Endodermal cell (in vitro differentiated cells): ENCODE data around the gene NRXN2. TPM values are rescaled to one million over a fixed set of nuclear protein-coding genes. Genes with fewer than 3 reads are reported as not detected.

Experiments used
- DNase-seq: peaks from one replicate; pipeline ENCODE4 v3.0.0-alpha.2; 2017
- H3K27ac ChIP-seq: 2 replicates; pipeline ENCODE4 v1.5.1; 2013; ENCODE audit warnings: mild to moderate bottlenecking, low read depth, low read length, moderate library complexity
- H3K27me3 ChIP-seq: 2 replicates; pipeline ENCODE4 v1.6.1; 2013; ENCODE audit warnings: mild to moderate bottlenecking, low read length, moderate library complexity; ENCODE audit not compliant: insufficient read depth, control insufficient read depth, poor library complexity, severe bottlenecking
- H3K36me3 ChIP-seq: 2 replicates; pipeline ENCODE4 v1.7.0; 2013; ENCODE audit warnings: mild to moderate bottlenecking, low read length, moderate library complexity; ENCODE audit not compliant: control insufficient read depth, insufficient read depth
- H3K4me1 ChIP-seq: one replicate; pipeline ENCODE4 v1.7.0; 2013; ENCODE audit warnings: low read length; ENCODE audit not compliant: control insufficient read depth, insufficient read depth
- H3K4me3 ChIP-seq: 2 replicates; pipeline ENCODE4 v1.5.1; 2013; ENCODE audit warnings: mild to moderate bottlenecking, low read length, moderate library complexity
- H3K9ac ChIP-seq: 2 replicates; pipeline ENCODE4 v1.6.1; 2013; ENCODE audit warnings: mild to moderate bottlenecking, low read length, moderate library complexity; ENCODE audit not compliant: poor library complexity, severe bottlenecking; ENCODE audit errors: extremely low read depth
- H3K9me3 ChIP-seq: 2 replicates; pipeline ENCODE4 v1.6.1; 2013; ENCODE audit warnings: mild to moderate bottlenecking, low read length, moderate library complexity; ENCODE audit not compliant: control insufficient read depth
- H3K27ac Mint-ChIP-seq: 2 replicates; pipeline ENCODE4 v1.8.0; 2020; ENCODE audit warnings: mixed read lengths
- H3K27me3 Mint-ChIP-seq: 2 replicates; pipeline ENCODE4 v1.8.0; 2021; ENCODE audit warnings: mild to moderate bottlenecking, mixed read lengths; ENCODE audit not compliant: insufficient read depth
- H3K36me3 Mint-ChIP-seq: 2 replicates; pipeline ENCODE4 v1.8.0; 2020; ENCODE audit warnings: low read depth, mixed read lengths
- H3K4me1 Mint-ChIP-seq: 2 replicates; pipeline ENCODE4 v1.8.0; 2020; ENCODE audit warnings: mixed read lengths
- H3K4me3 Mint-ChIP-seq: 2 replicates; pipeline ENCODE4 v1.8.0; 2020; ENCODE audit warnings: mild to moderate bottlenecking, moderate library complexity, mixed read lengths
- H3K9me3 Mint-ChIP-seq: 2 replicates; pipeline ENCODE4 v1.8.0; 2020; ENCODE audit warnings: mild to moderate bottlenecking, mixed read lengths
- CTCF ChIP-seq: fragments of 200-600 bp; sonication (generic); conservative IDR thresholded peaks from 2 replicates; pipeline ENCODE4 v1.5.0; 2021; ENCODE audit warnings: antibody characterized with exemption, mild to moderate bottlenecking
- WGBS, 2 experiments: methylation state at CpG; one replicate each; pipeline versions ENCODE4 v1.1.5 to v1.1.7; 2013; ENCODE audit warnings: missing lambda C conversion rate in 2 of 2, mixed read lengths in 1 of 2; ENCODE audit not compliant: insufficient coverage in 1 of 2, insufficient read length in 1 of 2; 5-methylcytosine and 5-hydroxymethylcytosine counted together
- total RNA-seq, 2 donors: library from RNA; stranded (reverse); fragmentation: NEBNext Ultra II Directional in 1 of 2; extraction: Animal tissue kit (Norgen Biotek cat#: 25700) in 1 of 2; gene quantifications; 2 replicates in 1 of 2; 3 replicates in 1 of 2; pipeline ENCODE4 v1.2.1, GENCODE V29; 2021

The NRXN2 gene
- total RNA-seq, 2 donors from 2014 or later: 1.00 to 1.5 TPM

GRCh38 chr11:64744544-64745188 lies 21.7 kb upstream of the NRXN2 start:
- no peaks in the 10 kb centered on the region for H3K9me3 Mint-ChIP-seq
- H3K27ac ChIP-seq: no peak overlapping the region
- no peak for DNase-seq
- TF ChIP-seq CTCF: no peak
- H3K27me3 Mint-ChIP-seq: peaks cover 74% of the 10 kb centered on the region
- H3K4me1 ChIP-seq: peaks cover 4% of the 10 kb centered on the region
- no peaks in the 10 kb centered on the region for H3K36me3 ChIP-seq
- WGBS, 2 experiments: 0 to 1% methylated on average over 16 to 71 of the region's 89 CpGs
- no peaks in the 10 kb centered on the region for H3K36me3 Mint-ChIP-seq
- H3K9me3 ChIP-seq: no peaks in the 10 kb centered on the region
- peaks cover 11% of the 10 kb centered on the region for H3K4me1 Mint-ChIP-seq
- H3K4me3 ChIP-seq: peak overlapping the region; percentile 45
- H3K27me3 ChIP-seq: peaks cover 77% of the 10 kb centered on the region
- no peak overlapping the region for H3K9ac ChIP-seq
- no peak overlapping the region for H3K27ac Mint-ChIP-seq
- peak overlapping the region; percentile 55 for H3K4me3 Mint-ChIP-seq

GRCh38 chr11:64743591-64744543 lies 20.9 kb upstream of the NRXN2 start, which contains the start of gene RASGRP2:
TSS of gene RASGRP2 (minus strand) at chr11:64744142. CDS start at chr11:64742866, 1,276 bp downstream.
- peak; percentile 79 for TF ChIP-seq CTCF
- peak within 1 kb of the TSS; percentile 45 for H3K4me3 ChIP-seq
- H3K27ac ChIP-seq: no peak within 1 kb of the TSS
- H3K27me3 Mint-ChIP-seq: peaks cover 80% of the 10 kb centered on the region
- peaks cover 15% of the 10 kb centered on the region for H3K4me1 Mint-ChIP-seq
- peak; percentile 95 for DNase-seq
- H3K36me3 Mint-ChIP-seq: no peaks in the 10 kb centered on the region
- peaks cover 79% of the 10 kb centered on the region for H3K27me3 ChIP-seq
- WGBS, 2 experiments: 8 to 10% methylated on average over 14 to 57 of the region's 57 CpGs
- no peaks in the 10 kb centered on the region for H3K36me3 ChIP-seq
- H3K9ac ChIP-seq: no peak within 1 kb of the TSS
- H3K4me1 ChIP-seq: peaks cover 4% of the 10 kb centered on the region
- no peaks in the 10 kb centered on the region for H3K9me3 Mint-ChIP-seq
- H3K9me3 ChIP-seq: no peaks in the 10 kb centered on the region
- H3K27ac Mint-ChIP-seq: no peak within 1 kb of the TSS
- H3K4me3 Mint-ChIP-seq: peak within 1 kb of the TSS; percentile 55

GRCh38 chr11:64742889-64743590 lies 20.0 kb upstream of the NRXN2 start:
- H3K4me3 Mint-ChIP-seq: no peak overlapping the region
- H3K4me1 ChIP-seq: peaks cover 4% of the 10 kb centered on the region
- H3K9me3 ChIP-seq: no peaks in the 10 kb centered on the region
- no peak overlapping the region for H3K27ac Mint-ChIP-seq
- H3K27ac ChIP-seq: no peak overlapping the region
- peaks cover 79% of the 10 kb centered on the region for H3K27me3 Mint-ChIP-seq
- H3K4me3 ChIP-seq: no peak overlapping the region
- no peaks in the 10 kb centered on the region for H3K9me3 Mint-ChIP-seq
- 2% methylated on average over 13 to 57 of the region's 58 CpGs for WGBS, 2 experiments
- DNase-seq: peak; percentile 90
- TF ChIP-seq CTCF: peak; percentile 96
- H3K36me3 ChIP-seq: no peaks in the 10 kb centered on the region
- H3K36me3 Mint-ChIP-seq: no peaks in the 10 kb centered on the region
- H3K9ac ChIP-seq: no peak overlapping the region
- peaks cover 15% of the 10 kb centered on the region for H3K4me1 Mint-ChIP-seq
- H3K27me3 ChIP-seq: peaks cover 79% of the 10 kb centered on the region
